ENCODE measurements around the gene TAPBPL.
"Not testable (repeated sequence)": the region's sequence is repeated elsewhere in the genome, so short reads cannot be mapped to it uniquely, and the experiment has no call there.

The TAPBPL gene

GRCh38 chr12:6451348-6452244 is at the start of gene TAPBPL:
Gene TAPBPL, plus strand, starts transcription at chr12:6452042. Its CDS starts 207 bp downstream, at chr12:6452249.
- DNase-seq: peak; percentile 71 to 80

GRCh38 chr12:6404390-6404789 is 47.5 kb upstream of the TAPBPL start:
- DNase-seq: no peak

DNA sequence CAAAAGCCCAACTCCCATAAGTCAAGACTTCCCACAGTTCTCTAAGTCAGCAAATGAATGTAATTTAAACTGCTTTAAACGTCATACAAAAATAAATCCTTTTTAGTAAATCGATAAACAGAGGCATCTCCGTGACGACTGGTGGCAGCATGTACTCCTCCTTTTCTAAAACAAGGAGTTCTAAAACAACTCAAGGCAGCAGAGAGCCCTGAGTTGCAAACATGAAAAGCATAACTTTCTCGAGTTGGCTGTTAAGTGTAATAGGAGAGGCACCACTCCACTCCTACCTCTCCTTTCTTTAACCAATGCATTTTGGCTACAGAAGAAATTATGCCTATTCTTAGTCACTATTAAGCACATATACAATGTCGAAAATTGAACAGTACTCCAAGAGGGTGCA is 45.9 kb upstream of the TAPBPL start:
- DNase-seq: no peak

- DNase-seq: no peak
These were observed 44.4 kb upstream of the TAPBPL start for GRCh38 chr12:6407236-6407954.

DNA sequence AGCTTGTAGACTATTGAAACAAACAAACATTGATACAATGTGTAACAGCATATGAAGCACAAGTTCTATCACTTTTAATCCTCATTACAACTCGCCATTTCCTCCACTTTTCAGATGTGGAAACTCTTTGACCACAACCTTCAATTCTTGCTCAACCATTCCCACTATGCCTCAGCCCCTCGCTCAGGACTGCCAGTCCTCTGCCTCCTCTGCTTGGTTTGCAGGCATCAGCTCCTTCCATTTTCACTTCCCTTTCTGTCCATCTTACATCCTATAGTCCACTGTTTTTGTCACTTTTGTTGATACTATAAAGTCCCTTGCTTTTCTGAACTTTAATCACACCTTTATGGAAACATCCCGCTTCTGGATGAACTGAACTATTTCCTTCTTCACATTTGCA is 35.2 kb upstream of the TAPBPL start:
- no peak for DNase-seq

- no peak for DNase-seq
These were observed 33.0 kb upstream of the TAPBPL start for GRCh38 chr12:6418796-6419195.

DNA sequence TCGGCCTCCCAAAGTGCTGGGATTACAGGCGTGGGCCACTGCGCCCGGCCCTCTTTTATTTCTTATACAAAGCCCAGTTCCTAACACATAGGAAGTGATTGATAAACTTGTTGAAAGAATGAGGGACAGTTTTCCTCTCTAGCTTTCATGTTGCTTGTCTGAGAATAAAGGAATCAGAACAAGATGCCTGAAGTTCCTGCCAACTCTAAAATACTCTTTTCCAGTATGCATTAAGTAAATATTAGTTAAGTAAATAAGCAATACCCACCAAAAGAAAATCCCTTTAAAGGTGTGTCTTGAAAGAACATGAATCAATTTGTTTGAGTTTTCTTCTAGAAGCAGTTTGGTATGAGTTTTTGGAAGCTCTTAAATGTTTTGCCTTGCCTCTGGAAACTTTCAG is 31.5 kb upstream of the TAPBPL start:
- DNase-seq: no peak

- peak; percentile 72 to 78 for DNase-seq
These were observed 28.4 kb upstream of the TAPBPL start for GRCh38 chr12:6423267-6424007.

- DNase-seq: no peak
These were observed 27.9 kb upstream of the TAPBPL start for GRCh38 chr12:6424008-6424347.

DNA sequence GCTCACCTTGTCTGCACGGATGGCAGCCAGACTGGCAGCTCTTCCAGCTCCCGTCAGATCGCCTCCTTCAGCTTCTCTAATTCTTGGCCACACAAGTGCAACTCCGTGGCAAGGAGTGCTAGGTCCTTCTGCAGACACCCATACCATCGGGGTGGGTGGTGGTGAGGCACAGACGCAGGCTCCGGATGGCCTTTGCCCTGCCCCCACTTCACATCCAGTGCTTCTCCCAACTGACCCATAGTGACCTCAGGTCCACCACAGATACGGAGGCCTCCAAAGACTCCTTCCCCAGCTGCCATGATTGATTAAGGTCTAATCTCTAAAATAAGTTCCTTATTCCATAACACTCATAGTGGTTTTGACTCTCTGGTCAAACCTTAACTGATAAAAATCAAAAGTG is 27.0 kb upstream of the TAPBPL start:
- DNase-seq: no peak

DNA sequence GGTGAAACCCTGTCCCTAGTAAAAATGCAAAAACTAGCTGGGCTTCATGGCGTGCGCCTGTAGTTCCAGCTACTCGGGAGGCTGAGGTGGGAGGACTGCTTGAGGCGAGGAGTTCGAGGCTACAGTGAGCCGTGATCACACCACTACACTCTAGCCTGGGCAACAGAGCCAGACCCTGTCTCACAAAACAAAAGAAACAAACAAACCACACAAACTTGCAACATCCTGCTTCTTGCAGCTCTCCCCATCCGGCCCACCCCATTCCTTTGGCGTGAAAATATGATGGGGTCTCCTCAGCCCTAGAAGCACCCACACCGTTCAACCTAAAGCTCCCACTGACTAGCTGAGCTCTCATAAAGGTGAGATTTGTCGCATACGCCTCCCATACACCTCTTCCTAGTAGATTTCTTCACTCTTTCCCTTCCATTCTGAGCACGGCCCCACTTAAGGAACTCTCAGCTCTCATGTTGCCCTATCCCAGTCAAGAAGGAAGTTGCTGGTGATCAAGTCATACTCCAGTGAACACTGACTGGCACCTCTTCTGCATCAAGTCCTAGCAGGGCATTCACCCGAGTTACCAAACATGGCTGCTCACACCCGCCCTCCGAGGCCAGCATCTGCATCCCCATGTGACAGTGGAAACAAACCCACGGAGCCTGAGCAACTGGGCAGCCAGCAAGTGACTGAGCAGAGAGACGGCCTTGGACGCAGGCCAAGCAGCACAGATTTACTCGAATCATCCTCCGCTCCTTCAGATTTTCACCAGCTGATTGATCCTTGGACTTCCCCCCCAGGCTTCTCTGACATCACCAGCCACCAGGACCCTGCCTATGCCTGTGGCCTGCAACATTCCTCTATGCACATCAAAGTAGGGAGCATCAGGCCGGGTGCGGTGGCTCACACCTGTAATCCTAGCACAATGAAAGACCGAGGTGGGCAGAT is 26.0 kb upstream of the TAPBPL start:
- no peak for DNase-seq

- DNase-seq: no peak
These were observed 24.8 kb upstream of the TAPBPL start for GRCh38 chr12:6426882-6427671.

DNA sequence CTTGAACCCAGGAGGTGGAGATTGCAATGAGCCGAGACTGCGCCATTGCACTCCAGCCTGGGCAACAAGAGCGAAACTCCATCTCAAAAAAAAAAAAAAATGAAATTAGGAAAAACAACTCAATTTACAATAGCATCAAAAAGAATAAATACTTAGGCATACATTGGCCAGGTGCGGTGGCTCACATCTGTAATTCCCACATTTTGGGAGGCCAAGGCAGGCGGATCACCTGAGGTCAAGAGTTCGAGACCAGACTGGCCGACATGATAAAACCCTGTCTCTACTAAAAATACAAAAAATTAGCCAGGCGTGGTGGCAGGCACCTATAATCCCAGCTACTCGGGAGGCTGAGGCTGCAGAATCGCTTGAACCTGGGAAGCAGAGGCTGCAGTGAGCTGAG is 24.0 kb upstream of the TAPBPL start:
- DNase-seq: not testable (repeated sequence)

GRCh38 chr12:6428326-6428725 is 23.5 kb upstream of the TAPBPL start:
- DNase-seq: no peak

DNA sequence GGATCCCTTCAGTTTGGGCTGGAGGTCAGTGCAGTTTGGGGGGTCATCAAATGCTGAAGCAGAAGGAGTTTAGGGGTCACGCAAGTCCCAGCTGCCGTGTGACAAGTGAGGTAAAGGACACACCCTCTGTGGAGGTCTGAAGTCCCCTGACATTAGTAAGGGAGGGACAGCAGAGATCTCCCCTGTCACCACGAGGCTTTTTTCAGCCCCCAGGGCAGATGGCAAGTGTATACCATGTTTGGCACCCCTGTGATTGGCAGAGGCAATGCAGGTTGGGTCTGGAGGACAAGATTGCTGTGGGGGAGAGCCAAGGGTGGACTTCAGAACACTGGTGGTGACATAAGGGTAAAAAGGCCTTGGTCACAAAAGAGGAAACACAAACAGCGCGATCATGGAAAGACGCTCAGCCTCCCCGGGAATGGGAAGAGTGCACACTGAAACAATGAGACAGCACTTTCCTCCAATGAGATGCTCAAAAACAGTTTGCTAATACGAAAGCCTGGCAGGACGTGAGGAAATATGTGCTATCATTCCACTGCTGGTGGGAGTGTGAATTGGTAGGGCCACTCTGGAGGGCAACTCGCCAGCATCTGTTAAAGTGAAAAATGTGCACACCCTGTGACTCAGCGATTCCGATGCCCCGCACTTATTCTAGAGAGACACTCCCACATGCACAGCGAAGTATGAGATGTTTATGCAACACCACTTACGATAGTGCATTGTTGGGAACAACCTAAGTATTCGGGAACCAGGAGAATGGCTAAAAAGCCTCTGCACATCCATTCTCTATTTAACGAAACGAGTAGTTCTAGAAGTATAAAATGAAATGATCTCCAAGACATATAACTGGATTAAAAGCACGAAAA is 21.5 kb upstream of the TAPBPL start:
- DNase-seq: peak in 1 of 2 experiments; percentile 53

DNA sequence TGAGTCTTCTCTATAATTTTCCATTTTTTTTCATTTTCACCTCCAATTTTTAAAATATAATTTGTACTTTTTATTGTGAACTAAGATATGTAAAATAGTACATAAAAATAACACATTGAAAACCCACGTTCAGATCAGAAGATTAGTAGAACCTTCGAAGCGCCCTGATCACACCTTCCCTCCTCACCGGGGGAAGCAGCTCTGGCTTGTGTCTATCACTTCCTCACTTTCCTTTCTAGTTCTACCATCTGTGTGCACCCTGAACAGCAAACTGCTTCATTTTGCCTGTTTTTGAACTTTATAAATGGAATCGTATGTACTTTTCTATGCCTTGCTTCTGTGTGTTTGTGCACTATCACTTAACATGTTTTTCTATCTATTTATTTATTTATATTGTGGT is 18.9 kb upstream of the TAPBPL start:
- no peak for DNase-seq

DNA sequence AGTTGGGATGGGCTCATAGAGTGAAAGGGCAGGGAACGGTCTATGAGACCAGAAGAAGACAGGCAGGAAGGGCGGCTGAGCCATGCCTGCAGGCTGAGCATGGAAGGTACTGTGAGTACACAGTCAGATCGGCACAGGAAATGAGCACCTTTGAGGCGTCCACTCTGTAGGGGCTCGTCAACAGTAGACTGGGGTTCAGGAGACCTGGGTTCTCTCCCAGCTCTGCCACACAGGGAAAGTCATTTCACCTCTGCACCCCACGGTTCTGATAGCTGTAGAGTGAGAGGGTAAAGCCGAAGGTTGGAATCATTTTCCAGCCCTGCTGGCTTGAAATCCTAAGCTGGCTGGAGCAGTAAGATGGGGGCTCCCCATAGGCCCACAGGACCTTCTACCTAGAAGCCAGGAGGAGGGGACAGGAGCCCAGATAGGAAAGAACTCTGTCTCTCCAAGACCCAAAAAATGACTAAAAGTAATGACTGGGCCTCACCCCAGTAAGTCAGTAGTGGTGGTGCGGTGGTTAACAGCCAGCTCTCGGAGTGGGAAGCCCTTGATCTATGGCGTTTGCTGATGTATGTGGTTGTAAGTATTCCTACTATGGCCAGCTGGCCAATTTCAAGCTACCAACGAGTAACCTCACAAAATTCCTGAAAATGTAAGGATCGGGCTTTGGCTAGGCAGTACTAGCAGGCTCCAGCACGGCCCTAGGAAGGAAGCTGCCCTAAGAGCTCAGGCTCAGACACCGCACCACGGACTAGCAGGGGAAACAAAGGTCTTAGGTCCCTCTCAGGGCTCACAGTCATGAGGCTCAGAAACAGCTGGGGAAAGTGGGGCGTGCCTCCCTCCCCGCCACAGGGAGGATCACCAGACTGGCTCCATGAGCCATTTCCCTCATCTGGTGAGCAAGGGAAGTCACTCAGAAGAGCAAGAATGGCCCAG is 17.4 kb upstream of the TAPBPL start:
- DNase-seq: no peak

- DNase-seq: no peak
These were observed 15.7 kb upstream of the TAPBPL start for GRCh38 chr12:6435961-6436715.

DNA sequence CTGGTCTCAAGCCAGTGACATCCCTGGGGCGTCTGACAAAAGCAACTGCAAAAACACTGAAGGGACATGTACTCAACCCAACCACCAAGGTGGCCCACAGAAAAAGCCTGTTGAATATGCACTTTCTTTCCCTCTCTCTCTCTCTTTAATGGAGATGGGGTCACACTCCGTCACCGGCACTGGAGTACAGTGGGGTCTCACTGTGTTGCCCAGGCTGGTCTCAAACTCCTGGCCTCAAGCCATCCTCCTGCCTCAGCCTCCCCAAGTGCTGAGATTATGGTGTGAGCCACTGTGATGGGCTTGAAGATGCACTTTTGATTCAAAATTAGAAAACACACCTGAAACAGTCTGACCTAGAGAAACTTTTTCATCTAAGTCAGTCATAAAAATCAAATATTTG is 14.3 kb upstream of the TAPBPL start:
- no peak for DNase-seq
